DMS 273 treated with DMSO at 0.1 percent for 48 hours (cell line): ENCODE measurements around the gene MIB1.

Source experiments
- DNase-seq: peaks from one replicate; lab custom pipeline; 2025; lab: John Stamatoyannopoulos, UW

MIB1 gene

GRCh38 chr18:21894619-21895367, 154.2 kb downstream of the MIB1 start:
- no peak for DNase-seq

GRCh38 chr18:21896732-21897336, 156.2 kb downstream of the MIB1 start:
- DNase-seq: no peak

GRCh38 chr18:21897811-21898210, 157.2 kb downstream of the MIB1 start:
- peak; percentile 17 for DNase-seq

- DNase-seq: no peak
Measured at GRCh38 chr18:21900605-21901352, 160.2 kb downstream of the MIB1 start.

GRCh38 chr18:21901423-21901945, 160.9 kb downstream of the MIB1 start:
- no peak for DNase-seq

- no peak for DNase-seq
Measured at GRCh38 chr18:21903709-21904108, 163.1 kb downstream of the MIB1 start.

GRCh38 chr18:21904856-21905255, 164.3 kb downstream of the MIB1 start:
- no peak for DNase-seq

- no peak for DNase-seq
Measured at GRCh38 chr18:21907451-21907850, 166.9 kb downstream of the MIB1 start.

- no peak for DNase-seq
Measured at GRCh38 chr18:21908711-21909110, 168.1 kb downstream of the MIB1 start.

- DNase-seq: no peak
Measured at GRCh38 chr18:21910906-21911305, 170.3 kb downstream of the MIB1 start.

GRCh38 chr18:21911551-21911950, 171.0 kb downstream of the MIB1 start:
- DNase-seq: no peak

GRCh38 chr18:21912339-21913239, 172.0 kb downstream of the MIB1 start:
- no peak for DNase-seq

GRCh38 chr18:21914739-21915319, 174.2 kb downstream of the MIB1 start:
- peak; percentile 6 for DNase-seq

GRCh38 chr18:21915546-21915945, 175.0 kb downstream of the MIB1 start:
- DNase-seq: no peak

- no peak for DNase-seq
Measured at GRCh38 chr18:21916594-21916993, 176.0 kb downstream of the MIB1 start.

- DNase-seq: no peak
Measured at GRCh38 chr18:21918693-21919092, 178.1 kb downstream of the MIB1 start.
